GM21576 (cell line): Measurements from ENCODE around the gene DCLK3.

Experiments used
- ATAC-seq: cut with Tn5 transposase; IDR thresholded peaks from one replicate; pipeline ENCODE4 v1.9.1; 2021; ENCODE audit warnings: mild to moderate bottlenecking, moderate library complexity; ENCODE audit not compliant: unreplicated experiment

DCLK3 gene

DNA sequence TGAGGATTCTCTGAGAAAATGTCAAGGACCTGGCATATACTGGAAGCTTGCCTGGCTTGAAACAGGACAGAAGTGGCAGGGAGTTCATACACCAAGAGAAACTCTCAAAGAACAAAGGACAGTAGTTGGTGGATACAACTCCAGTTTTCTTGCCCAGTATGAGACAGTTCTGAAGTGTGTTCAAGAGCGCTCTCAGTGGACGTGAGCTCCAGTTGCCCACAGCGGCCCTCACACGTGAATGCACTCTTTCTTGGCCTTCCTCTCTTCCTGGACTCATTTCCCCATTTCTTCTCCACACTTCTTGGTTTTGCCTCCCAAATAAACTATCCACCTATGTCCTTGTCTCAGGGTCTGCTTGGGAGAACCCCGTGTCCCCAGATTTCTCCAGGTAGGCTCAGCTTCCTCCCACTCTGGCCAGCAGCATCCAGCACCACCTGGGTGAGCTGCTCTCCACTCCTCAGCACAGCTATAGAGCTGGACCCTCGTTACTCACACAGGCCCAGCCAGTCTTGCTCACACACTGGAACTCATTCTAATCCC lies 54.5 kb downstream of the DCLK3 start:
- ATAC-seq = no peak

DNA sequence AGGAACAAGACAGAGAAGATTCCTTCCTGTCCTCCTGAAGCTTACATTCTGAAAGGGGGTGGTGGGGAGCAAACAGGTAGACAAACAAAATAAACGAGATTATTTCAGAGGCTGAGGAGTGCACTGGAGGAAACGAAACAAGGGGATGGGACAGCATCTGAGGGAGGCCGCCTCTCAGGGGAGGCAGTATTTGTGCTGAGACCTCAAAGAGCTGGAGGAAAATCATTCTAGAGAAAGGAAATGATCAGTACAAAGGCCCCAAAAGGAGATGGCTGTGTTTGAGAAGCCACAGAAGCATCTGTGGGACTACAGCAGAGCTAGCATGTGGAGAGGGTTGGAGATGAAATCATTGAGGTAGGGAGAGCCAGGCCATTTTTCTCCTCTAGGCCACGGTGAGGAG lies 55.1 kb downstream of the DCLK3 start:
- ATAC-seq = no peak

DNA sequence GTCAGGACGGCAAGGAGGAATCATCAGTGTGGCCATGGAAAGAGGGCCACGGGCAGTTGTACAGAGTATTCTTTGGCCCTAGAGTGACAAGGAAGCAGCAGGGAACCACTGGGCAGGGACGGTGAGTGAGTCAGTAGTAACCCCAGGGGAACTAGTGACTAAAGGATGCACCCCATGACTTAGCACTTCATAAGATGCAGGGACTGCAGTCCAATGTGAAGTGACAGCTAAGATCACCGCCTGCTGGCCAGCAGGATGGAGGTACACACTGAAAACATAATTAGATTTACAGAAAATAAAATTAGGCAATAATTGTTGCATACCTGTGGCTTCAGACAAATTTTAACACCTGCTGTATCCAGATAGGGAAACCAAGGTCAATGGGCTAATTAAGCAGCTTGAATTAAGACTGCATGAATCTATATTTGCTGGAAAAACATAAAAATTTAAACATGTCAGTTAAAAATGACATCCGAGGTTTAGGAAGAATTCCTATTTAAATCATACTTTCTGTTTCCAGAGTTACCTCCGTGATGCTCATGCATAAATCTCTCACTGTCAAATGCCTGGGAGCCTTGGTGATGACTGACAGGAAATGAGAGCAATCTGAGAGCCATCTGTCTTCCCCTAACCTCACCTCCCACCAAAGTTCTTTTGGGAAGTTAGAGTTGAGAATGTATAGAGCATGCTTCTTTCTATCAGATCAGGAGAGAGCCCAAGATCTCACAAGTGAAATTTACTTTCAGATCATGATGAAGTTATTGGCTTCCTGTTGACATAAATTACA lies 56.5 kb downstream of the DCLK3 start:
- ATAC-seq = peak; percentile 66

DNA sequence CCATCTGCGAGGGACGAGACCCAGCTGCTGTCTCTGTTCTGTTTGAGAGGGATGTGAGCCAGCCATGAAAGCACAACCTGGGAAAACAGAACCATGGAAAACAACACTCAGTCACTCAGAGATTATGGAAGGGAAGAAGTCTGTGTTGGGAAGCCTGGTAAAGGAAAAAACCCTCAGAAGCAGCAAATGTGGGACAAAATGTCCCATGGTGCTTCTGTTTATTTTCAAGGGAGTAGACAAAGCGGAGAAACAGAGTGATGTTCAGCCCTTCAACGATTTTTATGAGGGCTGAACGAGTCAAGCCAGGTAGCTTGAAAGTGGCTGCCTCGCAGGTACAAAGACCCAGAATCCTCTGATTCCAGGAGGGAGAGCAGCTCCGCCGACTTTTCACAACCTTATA lies 59.3 kb downstream of the DCLK3 start:
- ATAC-seq = no peak

DNA sequence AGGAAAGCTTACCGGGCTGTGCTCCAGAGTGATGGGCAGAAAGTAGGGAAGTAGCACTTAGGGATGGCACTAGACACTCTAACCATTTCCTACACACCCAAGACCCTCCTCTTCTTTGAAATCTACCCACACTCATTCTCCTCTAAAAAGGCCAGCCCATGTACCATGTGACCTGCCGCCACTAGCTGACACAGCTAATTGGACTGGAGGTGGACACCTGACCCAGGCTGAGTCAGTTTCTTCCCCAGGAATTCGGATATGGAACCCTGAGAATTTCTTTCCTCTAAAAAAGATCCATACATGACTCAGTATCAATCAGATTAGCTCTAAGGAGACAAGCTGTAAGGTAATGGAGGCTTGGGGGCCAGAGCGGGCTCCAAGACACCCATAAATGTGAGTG lies 60.1 kb downstream of the DCLK3 start:
- ATAC-seq = no peak

DNA sequence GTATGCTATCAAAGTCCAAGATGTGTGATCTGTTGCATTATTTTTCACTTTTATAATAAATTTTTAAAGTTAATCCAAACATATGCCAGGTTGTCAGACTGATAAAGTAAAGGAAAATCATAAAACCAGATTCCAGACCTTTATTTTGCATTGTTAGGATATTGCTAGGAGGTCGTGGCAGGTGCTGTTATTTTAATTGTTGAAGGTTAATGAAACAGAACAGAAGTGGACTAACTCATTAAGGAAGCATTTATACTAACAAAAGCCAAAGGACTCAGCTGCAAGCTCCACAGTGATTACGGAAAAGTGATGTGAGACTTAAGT lies 63.1 kb downstream of the DCLK3 start:
- no peak for ATAC-seq

DNA sequence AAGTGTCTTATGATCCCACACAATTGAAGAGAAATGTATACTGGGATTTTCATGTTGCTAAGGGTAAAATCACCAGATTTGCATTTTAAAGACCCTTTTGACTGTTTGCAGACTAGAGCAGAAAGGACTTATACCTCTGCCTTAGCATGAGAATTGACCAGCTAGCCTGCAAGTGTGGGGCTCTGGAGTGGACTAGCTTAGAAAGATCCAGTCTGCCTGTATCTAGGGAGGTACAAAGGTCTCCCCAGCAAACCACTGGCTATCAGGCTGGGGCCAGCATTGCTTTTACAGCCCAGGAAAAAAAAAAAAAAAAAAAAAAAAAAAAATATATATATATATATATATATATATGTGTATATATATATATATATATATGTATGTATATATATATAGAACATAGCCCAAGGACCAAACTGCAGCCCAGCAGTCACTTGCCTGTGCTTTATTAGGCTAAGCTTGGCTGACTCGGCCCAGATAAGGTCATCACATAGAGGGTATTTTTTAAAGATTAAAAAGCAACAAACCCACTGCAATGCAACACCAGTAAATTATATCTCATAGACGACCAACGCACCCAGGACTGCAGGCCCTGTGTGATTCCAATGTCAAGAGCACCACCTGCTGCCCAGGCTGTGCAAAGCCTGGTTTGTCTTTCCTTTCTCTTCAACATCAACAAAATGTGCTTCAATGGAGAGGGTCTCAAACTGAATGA lies 63.7 kb downstream of the DCLK3 start:
- ATAC-seq = peak; percentile 83

DNA sequence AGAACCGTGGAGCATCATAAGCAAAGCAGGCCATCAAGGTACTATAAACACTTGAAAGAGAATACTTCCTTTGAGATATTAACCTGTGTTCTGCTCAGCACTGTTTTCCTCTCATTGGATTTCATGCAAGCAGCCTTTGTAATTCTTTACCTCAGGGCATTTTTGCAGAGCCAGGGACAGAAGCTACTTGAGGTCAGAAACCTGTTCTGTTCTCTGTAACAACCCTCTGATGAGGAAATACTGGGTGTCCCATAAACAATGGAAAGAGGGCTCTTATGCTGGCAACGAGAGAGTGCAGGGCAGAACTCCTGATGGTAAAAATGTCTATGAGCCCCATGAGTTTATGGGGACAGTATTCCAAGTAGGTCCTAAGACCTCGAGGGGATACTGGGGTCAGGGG lies 66.0 kb downstream of the DCLK3 start:
- ATAC-seq = no peak

DNA sequence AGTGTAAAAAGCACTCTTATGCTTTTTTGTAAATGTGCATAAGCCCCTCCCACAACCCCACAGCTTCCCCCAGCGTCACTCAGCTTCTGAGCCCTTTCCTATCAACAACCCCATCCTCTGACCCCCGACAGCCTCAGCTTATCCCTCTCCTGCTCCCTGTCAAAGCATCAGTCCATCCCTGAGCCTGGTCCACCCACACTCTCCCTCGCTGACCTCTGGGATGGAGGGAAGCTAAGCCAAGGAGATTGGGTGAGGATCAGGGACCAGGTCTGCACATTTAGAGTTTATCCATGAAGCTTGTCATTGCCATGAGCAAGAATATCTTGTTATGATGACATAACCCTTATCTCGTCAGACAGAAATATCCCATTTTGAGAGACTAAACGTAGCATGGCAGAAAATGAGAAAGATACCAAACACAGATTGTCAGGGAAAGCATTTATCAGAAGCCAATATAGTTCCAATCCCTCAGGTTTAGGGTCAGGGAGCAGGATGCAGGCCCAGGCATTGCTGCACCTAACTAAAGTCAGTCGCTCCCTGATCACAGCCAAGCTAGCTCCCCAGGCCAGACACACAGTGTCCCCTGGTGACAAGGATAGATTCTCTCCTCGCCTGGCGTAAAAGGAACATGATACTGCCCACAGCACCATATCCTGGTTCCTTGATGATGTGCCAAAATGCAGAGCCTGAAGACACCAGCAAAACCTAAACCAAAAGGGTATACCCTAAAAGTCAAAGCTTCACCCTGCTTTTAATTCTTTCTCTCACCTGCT lies 66.9 kb downstream of the DCLK3 start:
- no peak for ATAC-seq

DNA sequence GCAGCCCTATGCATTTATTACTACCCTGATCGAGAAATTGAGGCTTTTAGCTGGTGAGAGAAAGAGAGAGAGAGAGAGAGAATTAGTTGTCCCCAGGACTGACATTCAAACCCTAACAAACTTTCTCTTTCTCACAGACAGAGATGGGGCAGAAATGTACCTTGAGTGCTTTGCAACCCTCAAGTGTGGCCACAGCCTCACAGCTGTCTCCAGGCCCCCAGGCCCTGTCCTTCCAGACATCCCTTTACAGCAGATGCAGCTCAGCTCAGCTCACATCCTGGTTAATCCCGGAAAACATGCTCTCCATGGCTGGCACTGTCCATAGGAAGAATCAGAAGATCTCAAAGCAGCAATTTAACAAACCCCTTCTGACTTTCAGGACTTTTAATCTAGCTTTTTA lies 67.6 kb downstream of the DCLK3 start:
- ATAC-seq = no peak

DNA sequence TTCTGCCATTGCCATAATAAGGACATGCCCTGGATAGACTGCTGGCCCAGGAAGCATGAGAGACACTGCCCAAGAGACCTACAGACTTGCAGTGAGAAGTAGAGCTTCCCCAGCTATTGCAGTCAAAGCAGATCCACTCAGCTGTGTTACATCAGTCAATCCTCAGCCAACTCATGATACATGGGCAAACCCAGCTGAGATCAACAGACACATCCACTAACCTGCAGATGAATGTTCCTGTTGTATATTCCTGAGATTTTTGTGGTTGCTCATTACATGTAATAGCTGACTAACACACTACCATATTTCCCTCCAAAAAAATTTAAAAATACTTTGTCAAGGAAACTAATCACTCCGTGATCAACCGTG lies 68.6 kb downstream of the DCLK3 start:
- ATAC-seq = no peak

DNA sequence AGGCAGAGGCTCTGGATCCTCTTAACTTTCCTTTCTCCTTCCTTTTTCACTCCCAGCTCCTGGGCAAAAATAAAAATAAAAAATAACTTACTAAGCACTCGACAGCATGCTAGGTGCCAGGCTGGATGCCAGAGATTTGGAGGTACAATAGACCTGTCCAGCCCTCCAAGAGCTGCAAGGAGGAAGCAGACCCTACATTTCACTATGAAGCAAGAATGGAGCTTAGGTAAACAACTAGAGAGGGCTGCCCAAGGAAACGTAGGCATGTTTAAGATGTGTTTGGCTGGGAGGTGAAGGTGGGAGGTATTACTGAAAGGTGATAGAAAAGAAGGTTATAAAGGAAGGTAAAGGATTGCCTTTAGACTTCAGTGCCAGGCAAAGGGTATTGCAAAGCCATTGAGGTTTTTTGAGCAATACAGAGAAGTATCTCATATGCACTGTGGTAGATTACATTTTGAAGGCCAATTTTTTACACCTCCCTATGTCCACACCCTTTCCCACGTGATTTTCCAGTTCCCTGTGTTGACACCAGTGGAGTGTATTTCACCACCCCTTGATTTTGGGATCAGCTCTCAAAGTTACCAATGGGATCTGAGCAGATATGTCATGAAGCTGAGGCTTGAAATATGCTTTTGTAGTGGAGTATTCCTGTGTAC lies 69.1 kb downstream of the DCLK3 start:
- no peak for ATAC-seq

DNA sequence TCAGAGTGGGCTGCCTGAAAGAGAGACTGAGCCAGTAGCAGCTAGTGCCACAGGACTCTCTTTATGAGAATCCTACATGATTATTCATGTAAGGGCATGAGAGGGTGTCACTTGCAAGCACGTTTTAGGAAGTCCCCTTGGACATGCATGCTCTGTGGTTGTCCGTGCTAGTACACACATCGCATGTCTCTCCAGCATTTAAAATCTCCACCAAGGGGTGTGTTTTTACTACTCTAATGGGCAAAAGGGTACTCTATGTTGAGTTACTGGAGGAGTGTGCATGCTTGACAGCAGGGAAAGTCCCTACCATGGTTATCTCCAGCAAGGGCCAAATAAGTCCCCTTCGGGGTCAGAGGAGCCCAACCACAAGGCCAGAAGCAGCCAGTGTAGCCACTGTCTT lies 70.7 kb downstream of the DCLK3 start:
- ATAC-seq = no peak

DNA sequence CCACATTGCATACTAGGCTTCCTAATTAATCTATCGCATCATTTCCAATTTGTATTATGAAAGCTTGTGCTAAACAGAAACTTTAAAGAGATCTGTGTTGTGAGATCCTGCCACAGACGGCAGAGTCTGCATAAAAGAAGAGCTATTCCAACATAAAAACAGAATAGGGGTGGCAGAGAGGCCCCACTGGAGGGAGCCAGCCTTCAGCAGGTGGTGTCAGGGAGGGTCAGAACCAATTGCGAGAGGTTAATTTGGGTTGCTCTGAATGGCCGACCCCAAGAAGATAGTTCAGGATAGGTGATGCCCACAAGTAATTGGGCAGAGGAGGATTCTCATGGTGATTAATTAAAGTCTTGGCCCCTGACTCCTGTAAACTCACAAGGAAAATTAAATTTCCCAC lies 74.8 kb downstream of the DCLK3 start:
- ATAC-seq = no peak

DNA sequence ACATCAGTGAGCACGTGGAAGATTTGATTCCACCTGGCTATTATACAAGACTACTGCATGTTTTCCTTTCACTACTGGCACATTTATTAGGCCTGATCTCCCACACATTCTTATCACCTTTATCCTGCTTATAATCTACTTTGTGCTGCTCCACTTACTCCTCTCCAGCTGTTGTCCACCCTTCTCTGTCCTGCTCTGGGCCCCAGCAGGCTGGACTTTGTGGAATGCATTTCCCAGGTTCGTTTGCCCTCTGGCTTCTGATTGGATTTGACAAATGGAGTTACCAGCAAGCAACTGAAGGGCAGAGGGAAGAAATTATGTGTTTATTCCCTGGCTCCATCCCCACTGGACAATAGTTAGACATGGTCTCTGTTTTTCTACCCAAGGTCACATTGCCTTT lies 75.5 kb downstream of the DCLK3 start:
- no peak for ATAC-seq

DNA sequence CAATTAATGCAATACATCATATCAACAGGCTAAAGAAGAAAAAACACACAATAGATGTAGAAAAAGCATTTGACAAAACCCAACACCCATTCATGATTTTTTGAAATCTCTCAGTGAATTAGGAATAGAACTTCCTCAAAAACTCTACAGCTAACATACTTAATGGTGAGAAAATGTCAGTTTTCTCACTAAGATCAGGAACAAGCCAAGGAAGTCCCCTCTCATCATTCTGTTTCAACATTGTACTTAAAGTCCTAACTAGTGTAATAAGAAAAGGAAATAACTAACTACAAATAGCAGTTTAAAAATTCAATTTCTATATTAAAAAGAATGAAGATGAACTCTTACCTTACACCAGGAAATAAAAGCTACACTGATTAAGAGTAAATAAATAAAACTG lies 77.8 kb downstream of the DCLK3 start:
- no peak for ATAC-seq

DNA sequence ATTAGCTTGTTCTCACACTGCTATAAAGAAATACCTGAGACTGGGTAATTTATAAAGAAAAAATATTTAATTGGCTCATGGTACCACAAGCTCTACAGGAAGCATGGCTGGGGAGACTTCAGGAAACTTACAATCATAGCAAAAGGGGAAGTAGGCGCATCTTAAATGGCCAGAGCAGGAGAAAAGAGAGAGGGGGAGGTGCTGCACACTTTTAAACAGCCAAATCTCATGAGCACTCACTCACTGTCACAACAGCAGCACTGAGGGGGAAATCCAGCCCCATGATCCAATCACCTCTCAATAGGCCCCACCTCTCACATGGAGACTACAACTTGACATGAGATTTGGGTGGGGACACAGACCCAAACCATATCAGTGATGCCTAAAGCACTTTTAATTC lies 82.5 kb downstream of the DCLK3 start:
- no peak for ATAC-seq

DNA sequence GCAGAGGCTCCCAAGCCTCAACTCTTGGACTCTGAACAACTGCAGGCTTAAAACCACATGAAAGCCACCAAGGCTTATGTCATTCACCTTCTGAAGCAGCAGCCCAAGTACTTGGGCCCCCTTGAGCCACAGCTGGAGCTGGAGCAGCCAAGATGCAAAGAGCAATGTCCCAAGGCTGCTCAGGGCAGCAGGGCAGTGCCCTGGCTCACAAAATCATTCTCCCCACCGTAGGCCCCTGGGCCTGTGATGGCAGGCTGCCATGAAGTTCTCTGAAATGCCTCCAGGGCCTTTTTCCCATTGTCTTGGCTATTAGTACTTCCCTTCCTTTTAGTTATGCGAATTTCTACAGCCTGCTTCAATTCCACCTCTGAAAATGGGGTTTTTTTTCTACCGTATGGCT lies 83.4 kb downstream of the DCLK3 start:
- ATAC-seq = no peak

DNA sequence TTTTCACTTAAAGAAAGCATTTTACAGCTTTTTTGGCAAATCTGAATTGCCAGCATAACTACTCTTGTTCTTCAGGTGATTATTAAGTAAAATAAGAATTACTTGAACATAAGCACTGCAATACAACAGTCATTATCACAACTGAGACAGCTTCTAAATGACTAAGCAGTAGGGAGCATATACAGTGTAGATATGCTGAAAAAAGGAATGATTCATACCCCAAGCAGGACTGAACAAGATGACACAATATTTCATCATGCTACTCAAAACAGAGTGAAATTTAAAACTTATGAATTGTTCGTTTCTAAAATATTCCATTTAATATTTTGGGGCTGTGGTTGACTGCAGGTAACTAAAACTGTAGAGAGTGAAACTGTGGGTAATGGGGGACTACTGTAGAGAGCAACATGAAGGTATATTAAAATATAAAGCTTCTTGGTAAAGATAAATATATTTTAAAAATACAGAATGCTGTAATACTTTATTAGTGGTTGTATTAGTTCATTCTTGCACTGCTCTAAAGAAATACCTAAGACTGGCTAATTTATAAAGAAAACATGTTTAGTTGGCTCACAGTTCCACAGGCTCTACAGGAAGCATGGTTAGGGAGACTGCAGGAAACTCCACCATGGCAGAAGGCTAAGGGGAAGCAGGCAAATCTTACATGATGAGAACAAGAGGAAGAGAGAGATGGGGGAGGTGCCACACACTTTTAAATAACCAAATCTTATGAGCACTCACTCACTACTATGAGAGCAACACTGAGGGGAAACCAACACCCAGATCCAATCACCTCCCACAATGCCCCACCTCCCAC lies 84.8 kb downstream of the DCLK3 start:
- ATAC-seq = peak; percentile 42

DNA sequence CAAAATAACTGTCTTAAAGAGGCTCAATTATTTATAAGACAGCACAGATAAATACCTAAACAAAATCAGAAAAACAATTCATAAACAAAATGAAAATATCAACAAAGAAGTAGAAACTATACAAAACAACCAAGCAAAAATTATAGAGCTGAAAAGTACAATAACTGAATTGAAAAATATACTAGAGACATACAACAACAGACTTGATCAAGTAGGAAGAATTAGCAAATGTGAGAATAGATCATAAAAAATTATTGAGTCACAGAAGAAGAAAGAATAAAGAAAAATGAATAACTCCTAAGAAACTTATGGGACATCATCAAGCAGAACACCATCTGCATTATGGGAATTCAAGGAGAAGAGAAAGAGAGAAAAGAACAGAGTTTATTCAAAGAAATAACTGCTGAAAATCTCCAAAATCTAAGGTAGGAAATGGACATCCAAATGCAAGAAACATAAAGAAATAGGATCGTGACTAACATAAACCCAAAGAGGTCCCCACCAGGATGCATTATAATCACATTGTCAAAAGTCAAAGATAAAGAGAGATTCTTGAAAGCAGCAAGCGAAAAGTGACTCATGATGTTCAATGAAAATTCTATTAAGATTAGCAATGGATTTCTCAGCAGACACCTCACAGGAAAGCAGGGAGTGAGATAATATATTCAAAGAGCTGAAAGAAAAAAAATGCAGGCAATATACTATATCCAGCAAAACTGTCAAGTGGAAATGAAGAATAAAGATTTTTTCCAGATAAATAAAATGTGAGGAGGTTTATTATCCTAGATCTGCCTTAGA lies 85.9 kb downstream of the DCLK3 start:
- no peak for ATAC-seq
